Activated CD4-positive, alpha-beta T cell treated with anti-CD3 and anti-CD28 coated beads, Interleukin-2, amount 50 U/mL, for 1 hour (primary cell): ENCODE results near the gene NDUFAF2.
"Not testable (repeated sequence)": the region's sequence is repeated elsewhere in the genome, so short reads cannot be mapped to it uniquely, and the experiment has no call there.

Source experiments
- DNase-seq: peaks from one replicate; pipeline ENCODE4 v3.0.0-alpha.2; 2020

NDUFAF2 gene

DNA sequence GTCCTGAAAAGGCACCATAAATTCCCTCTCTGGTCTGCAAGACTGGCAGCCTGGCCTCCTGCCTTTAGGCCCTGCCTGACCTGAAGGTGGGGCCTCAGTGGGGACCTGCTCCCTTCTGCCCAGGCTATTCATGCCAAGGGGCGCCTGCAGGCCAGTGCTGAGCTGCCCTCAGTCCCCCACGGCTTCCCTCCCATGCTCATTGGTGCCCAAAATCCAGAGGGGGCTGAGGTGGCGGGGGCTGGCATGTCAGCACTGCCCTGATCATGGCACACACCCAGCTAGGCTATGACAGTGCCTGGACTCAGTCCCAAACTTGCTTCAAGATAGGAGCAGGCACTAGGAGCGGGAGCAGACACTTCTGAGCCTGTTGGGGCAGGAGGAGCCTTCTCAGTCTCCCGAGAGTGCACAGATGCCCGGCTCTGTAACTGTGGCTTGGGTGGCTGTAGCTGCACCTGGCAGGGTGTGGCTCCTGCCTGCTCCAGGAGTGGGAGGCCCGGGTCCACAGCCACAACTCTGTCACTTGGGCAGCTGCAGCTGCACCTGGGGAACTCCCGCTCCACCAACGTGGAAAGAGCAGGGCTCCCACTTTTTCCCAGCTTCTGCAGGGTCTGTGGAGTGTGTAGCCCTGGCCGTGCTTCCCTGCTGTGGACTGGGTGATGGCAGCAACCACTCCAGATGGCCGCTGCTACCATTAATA lies 49.0 kb downstream of the NDUFAF2 start:
- no peak for DNase-seq

DNA sequence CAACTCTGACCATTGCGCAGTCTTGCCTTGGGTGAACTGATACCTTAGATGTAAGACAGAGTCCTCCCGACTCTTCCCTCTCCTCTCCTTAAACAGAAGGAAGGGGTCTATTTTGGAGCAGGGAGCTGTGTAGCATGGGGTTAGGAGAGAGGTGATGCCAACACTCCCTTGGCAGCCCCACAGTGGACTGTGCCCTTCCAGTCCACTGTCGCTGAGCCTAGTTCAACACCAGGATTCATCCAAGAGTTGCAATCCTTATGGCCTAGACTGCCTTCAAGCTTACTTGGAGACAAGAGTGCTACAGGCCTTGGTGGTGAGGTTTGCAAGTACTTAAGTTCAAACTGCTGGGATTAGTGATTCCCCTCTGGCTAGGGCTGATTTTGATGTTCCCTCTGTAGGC lies 51.4 kb downstream of the NDUFAF2 start:
- no peak for DNase-seq

DNA sequence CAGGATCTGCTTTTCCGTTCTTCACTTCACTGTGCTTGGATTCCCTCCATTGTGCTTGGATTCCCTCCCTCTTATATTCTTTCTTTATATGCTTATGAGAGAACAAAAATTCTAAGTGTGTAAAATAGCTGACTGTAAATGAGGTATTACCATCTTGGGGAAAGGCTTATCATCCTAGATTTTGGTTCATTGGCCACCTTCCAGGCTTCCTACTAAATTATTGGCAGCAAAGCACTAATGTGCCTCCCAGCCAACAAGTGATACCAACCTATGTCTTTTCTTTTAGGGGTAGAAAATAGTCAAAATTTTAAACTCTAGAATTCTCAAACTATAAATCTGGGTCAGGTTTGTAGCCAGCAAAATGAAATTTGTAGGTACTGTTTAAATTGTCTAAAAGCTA lies 52.7 kb downstream of the NDUFAF2 start:
- DNase-seq = no peak

DNA sequence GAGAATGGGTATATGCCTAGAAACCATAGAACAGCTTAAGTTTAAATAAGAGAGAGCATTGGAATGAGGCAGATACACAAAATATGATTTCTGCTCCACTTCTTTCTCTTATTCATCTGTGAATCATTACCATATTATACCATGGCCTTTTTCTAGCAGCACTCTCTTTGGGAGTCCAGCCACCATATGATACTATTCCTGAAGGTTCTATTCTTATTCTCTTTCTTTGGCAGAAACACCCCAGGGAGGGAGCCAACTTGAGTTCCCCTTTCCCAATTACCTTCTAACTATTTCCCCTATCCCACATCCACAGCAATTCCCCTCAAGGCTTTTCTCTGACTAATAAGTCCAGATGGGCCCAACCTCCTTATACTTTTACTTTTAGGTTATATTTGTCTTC lies 55.9 kb downstream of the NDUFAF2 start:
- no peak for DNase-seq

DNA sequence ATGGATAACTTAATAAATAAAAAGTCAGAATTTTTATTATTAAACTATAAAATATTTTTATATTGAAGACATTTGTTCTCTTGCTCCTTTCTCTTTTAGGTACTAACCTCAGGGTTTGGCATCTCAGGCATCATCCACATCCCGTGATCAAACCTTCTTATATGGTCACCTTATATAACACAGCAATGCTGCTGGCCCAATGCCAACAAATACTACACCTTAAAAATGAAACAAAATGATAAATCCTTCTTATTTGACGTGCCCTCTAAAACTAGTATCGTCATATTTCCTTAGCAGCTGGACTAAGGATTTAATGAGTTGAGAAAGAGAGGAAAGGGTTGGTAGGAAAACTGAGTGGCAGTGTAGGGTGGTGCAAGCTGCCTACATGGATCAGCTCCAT lies 56.6 kb downstream of the NDUFAF2 start:
- DNase-seq = no peak

DNA sequence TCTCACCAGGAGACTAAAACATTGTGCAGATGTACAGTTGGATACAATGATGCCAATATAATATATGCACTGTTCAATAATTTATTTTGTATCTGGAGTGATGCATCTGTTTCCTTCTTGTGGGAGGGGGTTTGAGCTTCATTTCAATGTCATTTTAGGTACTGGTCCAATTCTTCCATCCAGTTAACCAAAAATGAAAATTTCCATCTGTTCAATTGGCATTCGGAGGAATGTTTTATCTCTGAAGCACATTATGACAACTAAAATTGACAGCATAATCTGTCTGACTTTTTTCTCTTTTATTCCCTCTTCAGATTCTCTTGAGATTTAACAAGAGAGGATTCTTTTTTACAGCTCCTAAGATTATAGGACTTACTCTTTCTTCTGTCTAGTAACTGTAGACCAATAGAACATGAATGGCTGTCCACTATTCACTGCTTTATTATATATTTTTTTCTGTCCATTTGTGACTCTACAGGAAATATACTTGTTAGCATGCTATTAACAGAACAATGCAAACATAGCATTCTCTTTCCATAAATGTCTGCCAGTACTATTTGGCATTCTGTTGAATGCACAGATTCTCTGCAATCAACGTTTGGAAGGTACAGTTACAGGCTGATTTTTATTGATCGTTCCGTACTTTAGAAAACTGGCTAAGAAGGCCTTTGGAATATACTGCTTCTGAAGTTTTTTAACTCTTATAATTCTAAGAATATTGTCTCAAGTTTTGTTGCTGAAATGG lies 57.8 kb downstream of the NDUFAF2 start:
- DNase-seq = no peak

DNA sequence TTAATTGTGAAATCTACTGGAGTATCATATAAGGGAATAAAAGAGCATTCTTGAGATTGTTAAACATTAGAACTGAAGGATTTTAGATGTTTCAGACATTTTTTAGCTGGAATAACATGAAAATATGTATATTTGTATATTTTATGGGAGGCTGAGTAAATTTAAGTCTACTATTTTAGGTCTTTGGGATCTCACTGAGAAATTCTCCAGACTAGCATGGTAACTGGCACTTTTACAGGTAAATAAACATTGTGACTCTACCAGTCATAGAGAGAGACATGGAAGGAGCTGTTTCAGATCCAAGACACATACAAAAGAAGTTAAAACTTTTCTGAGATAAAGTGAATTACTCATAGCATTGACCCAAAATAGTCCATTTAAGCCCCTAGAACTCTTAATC lies 59.4 kb downstream of the NDUFAF2 start:
- DNase-seq = no peak

DNA sequence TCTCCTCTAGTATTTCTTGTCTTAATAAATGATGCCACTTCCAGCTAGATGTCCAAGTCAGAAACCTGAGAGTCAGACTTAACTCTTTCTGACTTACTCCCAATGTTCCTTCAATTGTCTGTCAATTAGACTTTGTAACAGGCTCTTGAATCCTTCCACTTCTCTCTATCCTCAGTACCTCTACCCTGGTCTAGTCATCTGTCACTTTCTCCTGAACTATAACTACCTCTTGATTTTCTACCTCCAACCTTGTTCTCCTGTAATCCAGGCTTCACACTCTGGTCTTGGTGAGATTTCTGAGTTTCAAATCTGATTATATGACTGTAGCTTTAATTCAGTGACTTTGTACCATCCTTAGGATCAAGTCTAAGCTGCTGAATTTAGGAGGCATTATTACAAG lies 64.9 kb downstream of the NDUFAF2 start:
- no peak for DNase-seq

DNA sequence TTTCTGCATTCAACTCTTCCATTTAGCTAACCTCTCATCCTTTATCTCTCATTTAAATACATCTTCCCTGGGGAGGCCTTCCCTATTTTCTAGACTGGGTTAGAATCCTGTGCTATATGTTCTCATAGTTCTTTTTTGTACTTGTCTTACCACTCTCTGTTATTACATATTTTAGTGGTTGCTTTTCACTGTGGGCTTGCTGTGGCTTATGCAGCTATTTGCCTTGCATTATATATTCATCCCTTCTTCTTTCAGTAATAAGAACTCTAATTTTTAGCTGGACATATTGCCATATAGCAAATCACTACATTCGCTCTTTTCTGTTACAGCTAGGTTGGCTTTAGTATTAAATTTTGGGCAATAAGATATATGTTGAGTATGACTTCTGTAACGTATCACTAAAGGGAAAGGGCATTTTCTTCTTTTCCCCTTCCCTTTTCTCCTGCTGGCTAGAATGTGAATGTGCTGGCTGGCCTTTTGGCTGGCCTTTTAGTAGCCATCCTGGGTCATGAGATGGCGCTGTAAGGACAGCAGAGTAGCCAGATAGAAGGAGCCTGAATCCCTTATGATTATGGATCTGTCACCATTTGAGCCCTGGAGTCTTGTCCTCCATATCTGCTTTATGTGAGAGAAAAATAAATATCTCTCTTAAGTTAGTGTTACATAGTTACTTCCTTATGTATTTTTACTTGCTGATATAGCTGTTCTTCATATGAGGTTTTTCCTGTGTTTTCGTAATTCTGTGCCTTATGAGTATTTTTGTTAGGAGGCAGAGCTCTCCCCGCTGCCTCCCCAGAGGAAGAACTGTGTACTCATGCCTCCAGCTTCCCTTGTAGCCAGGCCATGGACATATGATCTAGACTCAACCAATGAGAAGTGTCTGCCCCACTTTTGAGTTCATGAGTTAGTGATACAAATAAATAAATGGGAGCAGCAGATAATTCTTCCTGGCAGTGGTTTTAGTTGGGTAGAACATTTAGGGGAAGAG lies 65.8 kb downstream of the NDUFAF2 start:
- DNase-seq = no peak

DNA sequence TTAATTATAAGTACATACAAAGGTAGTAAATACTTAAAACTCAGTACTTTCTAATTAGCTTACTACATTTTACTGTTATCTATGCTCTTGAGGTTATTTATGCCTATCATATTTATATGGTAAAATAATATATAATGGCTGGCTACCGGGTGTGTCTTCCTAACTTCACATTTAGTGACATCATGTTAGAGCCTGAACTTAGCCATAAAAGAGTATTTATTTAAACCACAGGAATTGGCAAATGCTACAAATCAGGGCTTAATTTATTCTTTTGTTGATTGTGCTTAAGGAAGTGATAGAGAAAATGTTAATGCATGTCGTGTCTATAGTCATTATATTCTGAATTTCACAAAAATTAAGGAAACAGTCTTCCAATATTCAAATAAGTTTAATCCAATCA lies 73.1 kb downstream of the NDUFAF2 start:
- DNase-seq = no peak

DNA sequence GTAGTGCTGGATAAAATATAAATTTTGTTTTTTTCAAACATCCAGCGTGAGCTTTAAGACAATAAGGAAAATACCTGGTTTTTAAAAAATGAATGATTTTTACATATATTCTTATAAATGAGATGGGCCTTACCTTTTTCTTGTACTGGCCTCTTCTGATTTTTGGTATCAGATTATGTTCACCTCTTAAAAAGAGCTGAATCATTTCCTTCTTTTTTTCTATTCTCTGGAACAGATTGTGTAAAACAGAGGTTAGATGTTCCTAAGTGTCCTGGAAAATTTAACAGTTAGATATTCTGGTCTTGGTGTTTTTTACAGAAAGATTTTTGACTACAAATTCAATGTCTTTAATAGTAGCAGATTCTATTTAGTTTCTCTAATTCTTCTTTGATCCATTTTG lies 74.6 kb downstream of the NDUFAF2 start:
- DNase-seq = no peak

DNA sequence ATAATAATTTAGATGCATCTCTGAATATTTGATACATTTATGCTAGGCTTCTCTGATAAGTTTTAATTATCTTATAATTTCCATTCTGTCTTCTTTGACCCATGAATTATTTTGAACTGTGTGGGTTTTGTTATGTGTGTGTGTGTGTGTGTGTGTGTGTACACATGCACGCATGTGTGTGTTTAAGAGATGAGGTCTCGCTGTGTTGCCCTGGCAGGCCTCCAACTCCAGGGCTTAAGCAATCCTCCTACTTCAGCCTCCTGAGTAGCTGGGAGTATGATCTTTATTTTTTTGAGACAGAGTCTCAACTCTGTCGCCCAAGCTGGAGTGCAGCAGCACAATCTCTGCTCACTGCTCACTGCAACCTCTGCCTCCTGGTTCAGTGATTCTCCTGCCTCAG lies 75.4 kb downstream of the NDUFAF2 start:
- no peak for DNase-seq

DNA sequence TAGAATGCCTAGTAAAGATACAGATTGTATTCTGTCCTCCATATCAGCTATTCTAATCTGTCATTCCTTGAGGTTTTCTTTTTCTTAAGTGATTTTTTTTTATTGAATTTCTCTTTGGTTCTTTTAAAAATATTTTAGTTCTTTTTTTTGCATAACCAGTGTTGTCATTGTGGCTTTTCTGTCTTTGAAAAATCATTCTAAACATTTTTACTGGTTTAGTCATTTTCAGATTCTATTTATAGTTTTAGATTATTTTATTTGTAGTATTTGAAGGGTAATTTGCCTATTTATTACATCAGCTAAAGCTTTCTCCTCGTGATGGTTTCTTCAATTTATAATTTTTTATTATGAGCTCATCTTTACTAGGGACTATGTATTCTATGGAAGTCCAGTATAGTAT lies 78.1 kb downstream of the NDUFAF2 start:
- DNase-seq = no peak

DNA sequence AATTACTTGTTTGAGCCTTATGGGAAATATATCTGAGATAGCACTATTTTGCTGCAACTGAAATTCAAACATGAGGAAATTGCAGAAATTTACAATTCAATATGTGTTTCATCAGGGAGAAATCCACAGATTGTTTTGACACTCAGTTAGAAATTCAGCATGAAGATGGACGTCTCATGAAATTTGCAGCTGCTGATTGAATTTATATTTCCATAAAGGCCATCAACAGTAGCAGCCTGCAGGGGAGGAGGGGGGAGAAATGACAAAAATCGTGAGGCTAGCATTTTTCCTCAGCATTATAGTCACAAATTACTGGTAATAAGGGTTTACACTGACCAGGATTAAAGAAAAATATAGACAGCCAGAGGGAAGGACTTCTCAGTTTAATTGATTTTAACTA lies 81.0 kb downstream of the NDUFAF2 start:
- no peak for DNase-seq

DNA sequence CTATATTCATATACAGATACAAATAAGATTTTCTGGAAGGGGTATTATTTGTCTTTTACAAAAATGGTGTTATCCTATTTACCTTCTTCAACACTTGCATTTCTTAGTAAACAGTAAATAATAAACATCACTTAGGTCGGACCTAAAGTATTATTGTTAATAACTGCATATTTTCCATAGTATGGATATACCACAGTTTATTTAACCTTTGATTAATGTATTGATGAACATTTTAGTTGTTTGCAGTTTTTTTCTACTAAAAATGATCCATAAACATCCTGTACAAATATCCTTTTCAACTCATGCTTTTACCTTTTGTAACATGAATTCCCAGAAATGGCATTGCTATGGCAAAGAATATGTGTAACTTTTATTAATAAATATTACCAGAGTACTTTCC lies 83.4 kb downstream of the NDUFAF2 start:
- no peak for DNase-seq

DNA sequence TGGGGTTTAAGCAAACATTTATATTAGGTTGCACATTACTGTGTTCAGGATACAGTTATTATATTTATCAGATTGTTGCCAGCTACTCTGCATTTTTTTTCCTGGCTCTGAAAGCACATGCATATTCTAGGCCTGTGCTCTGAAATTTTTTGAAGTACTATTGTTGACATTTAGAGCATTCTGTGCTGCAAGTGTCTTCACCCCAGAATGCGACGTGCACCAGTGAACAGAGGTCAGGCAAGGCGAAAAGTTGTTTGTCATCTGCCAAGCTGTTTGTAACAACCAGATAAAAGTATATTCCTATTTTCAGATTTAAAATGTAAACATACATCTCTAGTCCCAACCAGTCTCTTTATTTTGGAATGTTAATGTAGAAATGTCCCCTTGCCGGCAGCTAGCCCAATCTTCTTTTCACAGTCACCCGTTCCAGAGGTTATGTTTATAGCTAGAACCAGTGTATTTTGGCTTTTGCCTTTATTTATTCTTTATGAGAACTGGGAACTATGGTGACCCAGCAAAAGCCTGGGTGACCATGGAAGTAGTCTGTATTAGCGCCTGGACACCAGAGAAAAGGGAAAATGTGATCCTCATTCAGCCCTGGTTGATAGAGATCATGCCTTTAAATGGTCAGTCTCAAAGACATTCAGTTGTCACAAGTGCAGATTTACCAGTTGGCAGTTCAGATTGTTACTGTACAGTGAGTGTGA lies 84.6 kb downstream of the NDUFAF2 start:
- no peak for DNase-seq

DNA sequence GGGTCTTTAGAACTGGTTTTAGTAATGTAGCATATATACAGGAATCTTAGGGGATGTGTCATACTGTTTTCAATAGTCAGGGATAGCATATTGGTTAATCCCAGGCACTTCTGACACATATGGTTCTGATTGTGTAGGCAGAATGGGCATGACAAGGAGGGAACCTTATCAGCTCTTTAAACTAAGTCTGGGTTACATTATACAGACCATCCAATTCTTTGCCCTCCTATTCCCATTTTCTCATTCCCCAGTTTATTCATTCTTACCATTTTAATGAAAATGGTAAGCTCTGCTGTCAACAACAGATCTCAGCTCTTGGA lies 85.1 kb downstream of the NDUFAF2 start:
- DNase-seq = no peak

DNA sequence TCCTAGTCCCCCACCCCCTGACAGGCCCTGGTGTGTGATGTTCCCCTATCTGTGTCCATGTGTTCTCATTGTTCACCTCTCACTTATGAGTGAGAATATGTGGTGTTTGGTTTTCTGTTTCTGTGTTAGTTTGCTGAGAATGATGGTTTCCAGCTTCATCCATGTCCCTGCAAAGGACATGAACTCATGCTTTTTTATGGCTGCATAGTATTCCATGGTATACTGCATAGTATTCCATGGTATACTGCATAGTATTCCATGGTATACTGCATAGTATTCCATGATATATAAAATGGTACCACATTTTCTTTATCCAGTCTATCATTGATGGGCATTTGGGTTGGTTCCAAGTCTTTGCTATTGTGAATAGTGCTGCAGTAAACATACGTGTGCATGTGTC lies 86.3 kb downstream of the NDUFAF2 start:
- not testable (repeated sequence) for DNase-seq

DNA sequence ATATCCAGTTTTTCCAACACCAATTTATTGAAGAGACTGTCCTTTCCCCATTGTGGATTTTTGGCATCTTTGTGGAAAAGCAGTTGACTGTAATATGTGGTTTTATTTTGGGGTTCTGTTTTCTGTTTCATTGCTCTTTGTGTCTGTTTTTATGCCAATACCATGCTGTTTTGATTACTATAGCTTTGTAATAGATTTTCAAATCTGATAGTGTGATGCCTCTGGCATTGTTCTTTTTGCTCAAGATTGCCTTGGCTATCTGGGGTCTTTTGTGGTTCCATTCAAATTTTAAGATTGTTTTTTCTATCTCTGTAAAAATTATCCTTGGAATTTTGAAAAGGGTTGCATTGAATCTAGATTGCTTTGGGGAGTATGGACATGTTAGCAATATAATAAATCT lies 99.5 kb downstream of the NDUFAF2 start:
- no peak for DNase-seq

DNA sequence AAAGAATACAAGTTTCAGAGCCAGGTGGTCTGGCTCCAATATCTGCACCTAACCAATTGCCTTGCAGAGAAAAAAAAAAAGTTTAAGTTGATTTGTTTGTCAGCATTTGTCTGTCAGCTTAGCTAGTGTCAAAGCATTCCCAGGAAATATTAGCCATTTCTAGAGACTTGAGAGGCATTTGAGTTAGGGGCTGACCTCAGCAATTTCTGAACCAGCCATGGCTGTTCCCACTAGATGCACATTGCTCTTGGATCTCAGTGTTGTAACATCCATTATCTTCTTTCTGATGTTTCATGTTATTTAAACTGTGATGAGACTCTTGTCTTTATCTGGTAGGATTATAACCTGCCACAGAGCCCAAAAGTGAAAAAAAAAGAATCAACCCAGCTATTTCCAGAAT lies 102.3 kb downstream of the NDUFAF2 start:
- DNase-seq = no peak

DNA sequence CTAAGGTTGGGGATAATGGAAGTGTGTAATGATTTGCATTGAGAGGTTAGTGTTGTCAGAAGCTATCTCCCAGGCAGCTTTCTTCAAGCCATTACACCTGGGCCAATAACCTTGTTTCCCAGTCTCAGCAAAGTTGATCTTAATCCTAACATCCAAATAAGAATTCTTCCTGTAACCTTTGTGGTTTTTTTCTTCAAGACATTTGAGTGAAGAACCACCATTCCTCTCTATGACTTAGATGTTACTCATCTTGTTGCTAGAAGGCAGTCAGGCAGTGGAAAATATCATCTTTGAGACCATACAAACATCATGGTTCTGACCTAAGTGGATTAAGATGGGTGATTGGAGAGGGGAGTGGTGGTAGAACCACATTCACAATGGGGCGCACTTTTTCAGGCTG lies 103.5 kb downstream of the NDUFAF2 start:
- no peak for DNase-seq

DNA sequence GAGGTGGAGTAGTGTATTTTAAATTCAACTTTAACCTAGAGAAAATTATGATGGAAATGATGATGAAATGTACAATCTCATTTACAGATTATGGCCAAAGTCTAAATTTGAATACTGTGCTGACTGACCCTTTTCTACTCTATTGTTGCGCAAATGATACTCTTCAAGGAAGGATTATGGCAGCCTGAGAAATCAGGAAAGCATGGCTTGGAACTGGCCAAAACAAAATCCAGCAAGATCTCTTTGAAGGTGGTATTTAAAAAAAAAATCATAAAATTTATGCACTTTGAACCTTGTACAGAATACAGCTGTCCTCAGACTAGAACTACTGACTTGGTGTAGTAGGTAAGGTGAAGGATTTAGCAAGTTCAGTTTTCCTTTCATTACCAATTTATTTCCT lies 105.3 kb downstream of the NDUFAF2 start:
- DNase-seq = no peak

DNA sequence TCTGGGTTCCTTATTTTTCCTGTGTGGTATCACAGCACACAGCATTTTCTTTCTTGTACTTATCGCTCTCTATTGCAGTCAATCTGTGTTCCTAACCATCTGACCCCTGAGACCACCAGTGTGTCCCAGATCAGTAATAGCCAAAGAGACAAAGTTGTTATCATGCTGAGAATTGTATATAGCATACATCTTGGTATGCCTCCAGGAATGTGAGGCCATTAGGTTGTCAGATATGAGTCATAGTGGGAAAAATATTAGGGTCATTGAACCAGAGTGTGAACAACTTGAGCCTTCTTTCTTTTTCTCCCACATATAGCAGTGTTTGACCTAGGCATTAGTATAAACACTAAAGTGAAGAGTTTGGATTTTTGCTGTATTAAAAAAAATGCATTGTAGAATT lies 106.3 kb downstream of the NDUFAF2 start:
- DNase-seq = no peak
